Tibial nerve (tissue), 4 donors: Measurements from ENCODE around the gene ERBB4. TPM values are rescaled to one million over a fixed set of nuclear protein-coding genes. Genes with fewer than 3 reads are reported as not detected.

Source experiments
- DNase-seq, 2 donors: peaks; one replicate each; pipeline ENCODE4 v3.0.0-alpha.2; 2019; ENCODE audit warnings: low spot score in 2 of 2
- H3K27ac ChIP-seq, 4 donors: fragments of 200-600 bp; sonication (generic) in 3 of 4; one replicate each; pipeline ENCODE4 v1.5.1; 2017 to 2019; ENCODE audit warnings: mild to moderate bottlenecking in 1 of 4
- H3K27me3 ChIP-seq, 2 donors: fragments of 200-600 bp; sonication (generic) in 1 of 2; one replicate each; pipeline versions ENCODE4 v1.5.1 to v1.6.0; 2017 to 2019
- H3K36me3 ChIP-seq, 3 donors: fragments of 200-600 bp; sonication (generic); one replicate each; pipeline ENCODE4 v1.5.1; 2018 to 2019
- H3K4me1 ChIP-seq, 4 donors: fragments of 200-600 bp; sonication (generic) in 3 of 4; one replicate each; pipeline ENCODE4 v1.5.1; 2017 to 2019
- H3K4me3 ChIP-seq, 4 donors: fragments of 200-600 bp; sonication (generic) in 3 of 4; one replicate each; pipeline ENCODE4 v1.5.1; 2017 to 2019; ENCODE audit warnings: mild to moderate bottlenecking in 1 of 4, moderate library complexity in 1 of 4
- H3K9me3 ChIP-seq, 4 donors: fragments of 200-600 bp; sonication (generic) in 3 of 4; one replicate each; pipeline ENCODE4 v1.5.1; 2017 to 2019
- EP300 ChIP-seq, 2 donors: sonication (generic); formaldehyde crosslinking; IDR thresholded peaks; one replicate each; pipeline ENCODE4 v1.6.1; 2017; ENCODE audit warnings: antibody characterized with exemption in 2 of 2, mild to moderate bottlenecking in 1 of 2
- POLR2A ChIP-seq, 2 donors: fragments of 450-650 bp; IDR thresholded peaks; one replicate each; pipeline ENCODE4 v1.6.1; 2017; ENCODE audit warnings: antibody characterized with exemption in 2 of 2, mild to moderate bottlenecking in 2 of 2, moderate library complexity in 2 of 2
- WGBS, 2 donors: methylation state at CpG; one replicate each; pipeline ENCODE4 v1.1.5; 2018; 5-methylcytosine and 5-hydroxymethylcytosine counted together
- total RNA-seq, 4 donors: library from RNA; depleted of rRNA; stranded (reverse); fragments of >200 nt; gene quantifications; one replicate each; pipeline ENCODE4 v1.1.0, GENCODE V29; 2016
- TF ChIP-seq, protein P1 (sequence below), 5 experiments: fragments of 200-600 bp in 3 of 5; fragments of 450-650 bp in 2 of 5; sonication (generic) in 3 of 5; IDR thresholded peaks; one replicate each; pipeline ENCODE4 v1.5.1; 2016 to 2019; ENCODE audit warnings: antibody characterized with exemption in 5 of 5, mild to moderate bottlenecking in 3 of 5, moderate library complexity in 2 of 5

Gene ERBB4
- total RNA-seq, 4 donors from 2014 or later, result 2.4 to 3.3 (median 2.9) TPM

DNA sequence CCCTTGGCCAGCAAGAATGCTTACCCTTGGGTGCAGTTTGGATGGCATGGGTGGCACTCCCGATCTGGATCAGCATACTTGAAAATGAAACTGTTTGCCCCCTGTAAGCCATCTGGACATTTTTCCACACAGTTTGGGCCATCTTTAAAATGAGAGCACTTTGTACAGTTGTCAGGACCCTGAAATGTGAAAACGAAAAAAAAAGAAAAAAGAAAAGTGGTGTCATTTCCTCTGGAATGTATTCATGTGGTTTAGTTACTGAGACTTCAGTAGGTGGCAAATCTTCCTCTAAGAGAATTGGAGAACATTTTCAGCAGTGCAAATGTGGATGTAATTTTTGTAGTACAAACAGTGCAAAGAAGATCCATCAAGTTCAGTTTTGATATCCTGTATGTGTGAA is 873.3 kb downstream of the ERBB4 start:
- Histone ChIP-seq H3K36me3 (no peaks in the 10 kb centered on the region), H3K27me3 (no peaks in the 10 kb centered on the region), H3K4me1 (no peaks in the 10 kb centered on the region), H3K9me3 (no peaks in the 10 kb centered on the region), H3K4me3 (no peak overlapping the region), H3K27ac (no peak overlapping the region)
- TF ChIP-seq POLR2A (IDR thresholded peaks at IDR 0.05), result no peak
- 59 to 78% methylated on average over 2 of the region's 2 CpGs for WGBS, 2 donors
- no peak for DNase-seq

DNA sequence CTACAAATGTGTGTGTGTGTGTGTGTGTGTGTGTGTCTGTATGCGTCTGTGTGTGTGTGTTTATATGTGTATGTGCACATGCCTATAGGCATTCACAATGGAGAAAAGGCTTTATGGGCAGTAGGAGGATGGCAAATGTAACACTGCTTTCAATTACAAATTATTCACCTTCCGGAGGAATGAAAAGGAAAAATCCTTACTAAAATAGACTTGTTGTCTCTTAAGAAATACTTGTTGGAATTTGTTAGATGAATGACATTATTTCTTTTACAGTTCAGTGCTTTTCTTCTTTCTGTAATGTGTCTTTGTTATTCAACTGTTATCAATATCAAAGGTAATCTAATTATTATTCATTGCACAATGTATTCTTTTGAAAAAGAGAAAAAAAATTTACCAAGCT is 874.3 kb downstream of the ERBB4 start:
- TF ChIP-seq POLR2A (IDR thresholded peaks at IDR 0.05) (no peak), EP300 (IDR thresholded peaks at IDR 0.05) (no peak)
- TF ChIP-seq, protein P1, sequence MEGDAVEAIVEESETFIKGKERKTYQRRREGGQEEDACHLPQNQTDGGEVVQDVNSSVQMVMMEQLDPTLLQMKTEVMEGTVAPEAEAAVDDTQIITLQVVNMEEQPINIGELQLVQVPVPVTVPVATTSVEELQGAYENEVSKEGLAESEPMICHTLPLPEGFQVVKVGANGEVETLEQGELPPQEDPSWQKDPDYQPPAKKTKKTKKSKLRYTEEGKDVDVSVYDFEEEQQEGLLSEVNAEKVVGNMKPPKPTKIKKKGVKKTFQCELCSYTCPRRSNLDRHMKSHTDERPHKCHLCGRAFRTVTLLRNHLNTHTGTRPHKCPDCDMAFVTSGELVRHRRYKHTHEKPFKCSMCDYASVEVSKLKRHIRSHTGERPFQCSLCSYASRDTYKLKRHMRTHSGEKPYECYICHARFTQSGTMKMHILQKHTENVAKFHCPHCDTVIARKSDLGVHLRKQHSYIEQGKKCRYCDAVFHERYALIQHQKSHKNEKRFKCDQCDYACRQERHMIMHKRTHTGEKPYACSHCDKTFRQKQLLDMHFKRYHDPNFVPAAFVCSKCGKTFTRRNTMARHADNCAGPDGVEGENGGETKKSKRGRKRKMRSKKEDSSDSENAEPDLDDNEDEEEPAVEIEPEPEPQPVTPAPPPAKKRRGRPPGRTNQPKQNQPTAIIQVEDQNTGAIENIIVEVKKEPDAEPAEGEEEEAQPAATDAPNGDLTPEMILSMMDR (IDR thresholded peaks at IDR 0.05), result no peak
- H3K27me3 ChIP-seq, result no peaks in the 10 kb centered on the region
- no peak for DNase-seq
- H3K36me3 ChIP-seq, result no peaks in the 10 kb centered on the region
- no peak overlapping the region for H3K27ac ChIP-seq
- H3K9me3 ChIP-seq, result no peaks in the 10 kb centered on the region
- H3K4me1 ChIP-seq, result no peaks in the 10 kb centered on the region
- WGBS, 2 donors, result 61 to 70% methylated on average over 2 of the region's 2 CpGs
- no peak overlapping the region for H3K4me3 ChIP-seq

DNA sequence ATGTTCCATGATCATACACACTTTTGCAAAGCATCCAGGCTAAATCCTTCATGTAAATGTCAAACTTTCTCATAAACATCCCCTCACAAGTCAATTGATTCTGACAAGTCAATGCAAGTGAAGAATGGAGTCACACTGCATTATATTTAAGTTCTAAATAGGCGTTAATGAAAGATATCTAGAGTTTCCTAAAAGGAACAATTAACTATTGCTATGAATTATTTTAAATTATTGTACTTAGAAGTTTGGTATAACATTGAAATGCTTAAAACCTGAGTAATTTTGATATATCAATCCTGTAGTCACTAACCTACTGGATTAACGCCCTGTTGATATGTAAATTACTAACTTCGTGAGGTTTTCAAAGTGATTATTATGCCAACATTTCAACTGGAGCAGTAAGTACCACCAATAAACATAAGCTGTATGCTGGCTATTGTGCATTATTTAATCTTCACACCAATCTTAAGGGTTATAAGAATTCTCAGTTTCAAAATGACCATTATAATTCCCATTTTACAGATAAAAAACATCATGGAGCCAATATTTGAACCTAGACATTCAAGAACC is 884.3 kb downstream of the ERBB4 start:
- Histone ChIP-seq H3K36me3 (no peaks in the 10 kb centered on the region), H3K9me3 (peaks cover 0 to 4% (median 0%) of the 10 kb centered on the region in 4 donors), H3K4me1 (no peaks in the 10 kb centered on the region), H3K27ac (no peak overlapping the region), H3K27me3 (no peaks in the 10 kb centered on the region), H3K4me3 (no peak overlapping the region)
- DNase-seq, result no peak
- TF ChIP-seq POLR2A (IDR thresholded peaks at IDR 0.05) (no peak), EP300 (IDR thresholded peaks at IDR 0.05) (no peak)
- TF ChIP-seq, protein P1 (IDR thresholded peaks at IDR 0.05), result no peak
- whole genome bisulfite sequencing, 2 donors, result 90 to 93% methylated on average over 3 of the region's 3 CpGs

DNA sequence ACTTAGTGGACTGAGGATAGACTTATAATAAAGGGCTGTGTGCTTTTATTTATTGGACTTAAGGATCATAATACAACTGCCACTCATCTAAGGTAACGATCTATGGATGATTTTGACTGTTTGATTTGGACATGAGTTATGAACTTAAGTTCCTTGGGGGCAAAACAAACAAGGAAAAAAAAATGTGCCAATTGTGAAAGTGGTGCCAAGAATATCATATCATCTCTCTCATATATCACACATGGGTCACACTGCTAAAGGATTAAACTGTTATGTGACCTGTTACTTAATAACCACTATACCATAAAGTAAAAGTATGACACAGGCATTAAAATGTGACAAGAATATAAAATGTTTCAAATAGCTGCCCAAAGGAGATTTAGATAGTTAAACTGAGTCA is 886.3 kb downstream of the ERBB4 start:
- H3K27ac ChIP-seq, result no peak overlapping the region
- peaks cover 0 to 4% (median 0%) of the 10 kb centered on the region in 4 donors for H3K9me3 ChIP-seq
- no peaks in the 10 kb centered on the region for H3K27me3 ChIP-seq
- TF ChIP-seq, protein P1 (IDR thresholded peaks at IDR 0.05), result no peak
- TF ChIP-seq EP300 (IDR thresholded peaks at IDR 0.05) (no peak), POLR2A (IDR thresholded peaks at IDR 0.05) (no peak)
- H3K4me3 ChIP-seq, result no peak overlapping the region
- no peaks in the 10 kb centered on the region for H3K4me1 ChIP-seq
- 62 to 87% methylated on average over 1 of the region's 1 CpG for WGBS, 2 donors
- no peaks in the 10 kb centered on the region for H3K36me3 ChIP-seq
- no peak for DNase-seq

DNA sequence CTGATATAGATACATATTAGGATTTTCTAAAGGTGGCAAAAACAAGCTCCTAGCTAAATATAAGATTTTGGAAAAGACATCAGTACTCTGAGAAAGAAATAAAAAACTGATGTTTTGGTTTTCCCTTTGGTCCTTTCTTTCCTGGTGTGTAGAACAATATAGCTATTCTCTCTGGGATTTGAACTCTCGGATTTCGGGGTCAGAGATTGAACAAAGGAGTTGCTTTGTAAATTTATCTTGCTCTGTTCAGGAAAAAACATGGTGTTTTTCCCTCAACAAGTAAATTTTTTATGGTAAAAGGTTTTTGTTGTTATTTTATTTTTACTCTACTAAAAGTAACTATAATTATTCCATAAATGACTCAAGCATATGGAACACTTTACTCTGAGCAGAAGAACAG is 889.3 kb downstream of the ERBB4 start:
- H3K4me3 ChIP-seq, result no peak overlapping the region
- H3K9me3 ChIP-seq, result no peaks in the 10 kb centered on the region
- TF ChIP-seq EP300 (IDR thresholded peaks at IDR 0.05) (no peak), POLR2A (IDR thresholded peaks at IDR 0.05) (no peak)
- TF ChIP-seq, protein P1 (IDR thresholded peaks at IDR 0.05), result no peak
- no peaks in the 10 kb centered on the region for H3K27me3 ChIP-seq
- WGBS, 2 donors, result 23 to 36% methylated on average over 2 of the region's 2 CpGs
- H3K4me1 ChIP-seq, result no peaks in the 10 kb centered on the region
- no peak overlapping the region for H3K27ac ChIP-seq
- no peak for DNase-seq
- no peaks in the 10 kb centered on the region for H3K36me3 ChIP-seq

DNA sequence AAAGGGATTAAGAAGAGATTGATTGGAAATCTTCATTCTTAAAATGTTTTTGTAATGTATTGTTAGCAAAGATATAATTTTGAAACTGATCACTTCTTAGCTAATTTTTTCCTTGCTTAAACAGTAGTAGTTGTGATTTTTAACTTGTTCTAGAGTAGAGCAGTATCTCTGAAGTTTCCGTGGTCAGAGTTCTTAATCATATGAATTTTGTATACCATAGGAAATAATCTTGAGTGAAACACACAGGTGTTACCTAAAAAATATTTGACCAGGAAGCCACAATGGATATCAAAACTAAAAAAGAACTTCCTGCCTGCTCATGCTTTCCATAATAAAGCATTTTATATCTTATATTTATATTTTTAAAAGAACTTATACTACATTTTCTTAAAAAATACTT is 907.1 kb downstream of the ERBB4 start:
- TF ChIP-seq, protein P1 (IDR thresholded peaks at IDR 0.05), result no peak
- TF ChIP-seq POLR2A (IDR thresholded peaks at IDR 0.05) (no peak), EP300 (IDR thresholded peaks at IDR 0.05) (no peak)
- DNase-seq, result no peak
- 73 to 82% methylated on average over 1 of the region's 1 CpG for WGBS, 2 donors
- Histone ChIP-seq H3K27ac (no peak overlapping the region), H3K4me1 (no peaks in the 10 kb centered on the region), H3K27me3 (no peaks in the 10 kb centered on the region), H3K9me3 (peaks cover 0 to 6% (median 0%) of the 10 kb centered on the region in 4 donors), H3K4me3 (no peak overlapping the region), H3K36me3 (no peaks in the 10 kb centered on the region)
